ENCODE results near the gene GPBAR1.

GRCh38 chr2:218236829-218237228, 24.0 kb upstream of the GPBAR1 start:
- TF ChIP-seq CTCF (conservative IDR thresholded peaks at IDR 0.05; ENCODE audit: low read depth, low read length) (no peak), EZH2 (IDR thresholded peaks at IDR 0.05; ENCODE audit: borderline replicate concordance, low read depth, low read length, poor library complexity, severe bottlenecking) (no peak)

All from A673 (cell line).